SK-N-SH (cell line): ENCODE results near the gene N4BP3.

Experiments
- CTCF ChIP-seq: fragments of 200-600 bp; sonication (generic); IDR thresholded peaks from 2 replicates; pipeline ENCODE4 v1.6.1; 2017; ENCODE audit warnings: antibody characterized with exemption, mild to moderate bottlenecking, moderate library complexity
- EP300 ChIP-seq, 2 experiments: IDR thresholded peaks; 2 replicates each; pipeline versions ENCODE4 v1.4.0 to v1.6.1; 2012; ENCODE audit warnings: borderline replicate concordance in 1 of 2, low read depth in 1 of 2, low read length in 1 of 2
- FOXM1 ChIP-seq: IDR thresholded peaks from 2 replicates; pipeline ENCODE4 v1.4.0; 2012; ENCODE audit warnings: low read depth, mild to moderate bottlenecking
- MEF2A ChIP-seq: IDR thresholded peaks from 2 replicates; pipeline ENCODE4 v1.4.0; 2012; ENCODE audit warnings: low read depth, borderline replicate concordance
- MXI1 ChIP-seq: IDR thresholded peaks from 2 replicates; pipeline ENCODE4 v1.6.1; 2012; ENCODE audit warnings: mild to moderate bottlenecking, low read depth, low read length, improper control_type of control experiment
- POLR2AphosphoS5 ChIP-seq: IDR thresholded peaks from 2 replicates; pipeline ENCODE4 v1.6.1; 2012; ENCODE audit warnings: low read depth, low read length
- RAD21 ChIP-seq: IDR thresholded peaks from 2 replicates; pipeline ENCODE4 v1.6.1; 2012; ENCODE audit warnings: mild to moderate bottlenecking, low read length
- RCOR1 ChIP-seq: fragments of 150-350 bp; IDR thresholded peaks from 2 replicates; pipeline ENCODE4 v1.6.1; 2017; ENCODE audit warnings: antibody characterized with exemption, low read length
- TAF1 ChIP-seq: IDR thresholded peaks from 2 replicates; pipeline ENCODE4 v1.6.1; 2012; ENCODE audit warnings: low read depth, mild to moderate bottlenecking, low read length, moderate library complexity, borderline replicate concordance
- YY1 ChIP-seq: IDR thresholded peaks from 2 replicates; pipeline ENCODE4 v1.4.0; 2012; ENCODE audit warnings: low read depth, mild to moderate bottlenecking

- no peak for TF ChIP-seq CTCF
- no peak for TF ChIP-seq RAD21
- TF ChIP-seq EP300 (IDR thresholded peaks at IDR 0.05; ENCODE audit: borderline replicate concordance in 1 of 2, low read depth in 1 of 2, low read length in 1 of 2), result no peak
- no peak for TF ChIP-seq YY1
- TF ChIP-seq MXI1, result no peak
- TF ChIP-seq TAF1, result no peak
- no peak for TF ChIP-seq RCOR1
- no peak for TF ChIP-seq MEF2A
- no peak for TF ChIP-seq POLR2AphosphoS5
- no peak for TF ChIP-seq FOXM1
These were observed 3.0 kb downstream of the N4BP3 start for GRCh38 chr5:178116143-178116885.
